SK-N-SH treated with all-trans-retinoic acid at 6 μM for 48 hours (cell line): ENCODE data around the gene DPP10.

Experiments
- ATAC-seq: fragments of 200-7000 bp; cut with Tn5 transposase; 3 replicates; pipeline ENCODE4 v1.9.1; 2020; ENCODE audit warnings: mild to moderate bottlenecking, moderate library complexity
- ARNTL ChIP-seq: fragments of 450-650 bp; formaldehyde crosslinking; IDR thresholded peaks from 2 replicates; pipeline ENCODE4 v1.5.0; 2020; ENCODE audit warnings: low read depth, mild to moderate bottlenecking, moderate library complexity, borderline replicate concordance
- BACH2 ChIP-seq: fragments of 250-450 bp; sonication (Bioruptor Pico); IDR thresholded peaks from 2 replicates; pipeline ENCODE4 v1.9.0; 2021; ENCODE audit warnings: mild to moderate bottlenecking, borderline replicate concordance
- CREB5 ChIP-seq: fragments of 250-450 bp; sonication (Bioruptor Pico); IDR thresholded peaks from 2 replicates; pipeline ENCODE4 v1.5.1; 2020; ENCODE audit warnings: low read depth, mild to moderate bottlenecking, moderate library complexity
- CSDC2 ChIP-seq: fragments of 250-450 bp; sonication (Bioruptor Pico); IDR thresholded peaks from 2 replicates; pipeline ENCODE4 v1.5.0; 2020; ENCODE audit warnings: mild to moderate bottlenecking, moderate library complexity
- ESRRG ChIP-seq: fragments of 250-450 bp; sonication (Bioruptor Pico); IDR thresholded peaks from 2 replicates; pipeline ENCODE4 v1.6.1; 2021; ENCODE audit warnings: mild to moderate bottlenecking
- GLIS3 ChIP-seq: fragments of 250-450 bp; sonication (Bioruptor Pico); IDR thresholded peaks from 2 replicates; pipeline ENCODE4 v1.5.0; 2020; ENCODE audit warnings: mild to moderate bottlenecking, moderate library complexity
- ISL1 ChIP-seq: fragments of 250-450 bp; sonication (Bioruptor Pico); IDR thresholded peaks from 2 replicates; pipeline ENCODE4 v2.1.2; 2022; ENCODE audit warnings: mild to moderate bottlenecking, moderate library complexity
- OSR1 ChIP-seq: fragments of 250-450 bp; sonication (Bioruptor Pico); IDR thresholded peaks from 2 replicates; pipeline ENCODE4 v1.8.0; 2022; ENCODE audit warnings: moderate library complexity, mild to moderate bottlenecking, inconsistent platforms
- POU6F1 ChIP-seq: fragments of 250-450 bp; sonication (Bioruptor Pico); IDR thresholded peaks from 2 replicates; pipeline ENCODE4 v1.8.0; 2021; ENCODE audit warnings: low read depth, mild to moderate bottlenecking, moderate library complexity, borderline replicate concordance
- PPARA ChIP-seq: fragments of 250-450 bp; sonication (Bioruptor Pico); IDR thresholded peaks from 2 replicates; pipeline ENCODE4 v1.5.0; 2020; ENCODE audit warnings: mild to moderate bottlenecking, borderline replicate concordance
- RARB ChIP-seq: fragments of 250-450 bp; sonication (Bioruptor Pico); IDR thresholded peaks from 2 replicates; pipeline ENCODE4 v1.8.0; 2021; ENCODE audit warnings: mild to moderate bottlenecking, moderate library complexity
- SNAI2 ChIP-seq: fragments of 250-450 bp; sonication (Bioruptor Pico); IDR thresholded peaks from 2 replicates; pipeline ENCODE4 v1.5.0; 2020; ENCODE audit warnings: mild to moderate bottlenecking, moderate library complexity
- TCF4 ChIP-seq: fragments of 250-450 bp; sonication (Bioruptor Pico); IDR thresholded peaks from 2 replicates; pipeline ENCODE4 v1.8.0; 2021; ENCODE audit warnings: mild to moderate bottlenecking, moderate library complexity, borderline replicate concordance
- ZC3H10 ChIP-seq: fragments of 250-450 bp; sonication (Bioruptor Pico); IDR thresholded peaks from 2 replicates; pipeline ENCODE4 v1.5.1; 2021; ENCODE audit warnings: mild to moderate bottlenecking, moderate library complexity
- ZFP3 ChIP-seq: fragments of 250-450 bp; sonication (Bioruptor Pico); IDR thresholded peaks from 2 replicates; pipeline ENCODE4 v1.5.0; 2020; ENCODE audit warnings: mild to moderate bottlenecking, moderate library complexity
- ZFP30 ChIP-seq: fragments of 450-650 bp; formaldehyde crosslinking; IDR thresholded peaks from 2 replicates; pipeline ENCODE4 v1.5.0; 2022; ENCODE audit warnings: mild to moderate bottlenecking, moderate library complexity
- ZNF565 ChIP-seq: fragments of 450-650 bp; formaldehyde crosslinking; conservative IDR thresholded peaks from 2 replicates; pipeline ENCODE4 v1.5.0; 2020; ENCODE audit warnings: low read depth, mild to moderate bottlenecking, moderate library complexity
- ZNF70 ChIP-seq: fragments of 450-650 bp; formaldehyde crosslinking; IDR thresholded peaks from 2 replicates; pipeline ENCODE4 v1.5.0; 2020; ENCODE audit warnings: mild to moderate bottlenecking, moderate library complexity
- ZNF8 ChIP-seq: fragments of 450-650 bp; formaldehyde crosslinking; IDR thresholded peaks from 2 replicates; pipeline ENCODE4 v1.5.0; 2020; ENCODE audit warnings: mild to moderate bottlenecking, moderate library complexity
- TF ChIP-seq, protein P1 (sequence below): fragments of 250-450 bp; sonication (Bioruptor Pico); IDR thresholded peaks from 2 replicates; pipeline ENCODE4 v1.8.0; 2020; ENCODE audit warnings: mild to moderate bottlenecking, moderate library complexity, borderline replicate concordance
- TF ChIP-seq, protein P2 (sequence below): fragments of 250-450 bp; sonication (Bioruptor Pico); IDR thresholded peaks from 2 replicates; pipeline ENCODE4 v1.5.1; 2021; ENCODE audit warnings: mild to moderate bottlenecking, moderate library complexity

The DPP10 gene

GRCh38 chr2:115569547-115569946, 1127.1 kb downstream of the DPP10 start:
- no peak for TF ChIP-seq POU6F1 (CRISPR knock-in tag)
- TF ChIP-seq CREB5 (CRISPR knock-in tag), result no peak
- TF ChIP-seq, protein P1, sequence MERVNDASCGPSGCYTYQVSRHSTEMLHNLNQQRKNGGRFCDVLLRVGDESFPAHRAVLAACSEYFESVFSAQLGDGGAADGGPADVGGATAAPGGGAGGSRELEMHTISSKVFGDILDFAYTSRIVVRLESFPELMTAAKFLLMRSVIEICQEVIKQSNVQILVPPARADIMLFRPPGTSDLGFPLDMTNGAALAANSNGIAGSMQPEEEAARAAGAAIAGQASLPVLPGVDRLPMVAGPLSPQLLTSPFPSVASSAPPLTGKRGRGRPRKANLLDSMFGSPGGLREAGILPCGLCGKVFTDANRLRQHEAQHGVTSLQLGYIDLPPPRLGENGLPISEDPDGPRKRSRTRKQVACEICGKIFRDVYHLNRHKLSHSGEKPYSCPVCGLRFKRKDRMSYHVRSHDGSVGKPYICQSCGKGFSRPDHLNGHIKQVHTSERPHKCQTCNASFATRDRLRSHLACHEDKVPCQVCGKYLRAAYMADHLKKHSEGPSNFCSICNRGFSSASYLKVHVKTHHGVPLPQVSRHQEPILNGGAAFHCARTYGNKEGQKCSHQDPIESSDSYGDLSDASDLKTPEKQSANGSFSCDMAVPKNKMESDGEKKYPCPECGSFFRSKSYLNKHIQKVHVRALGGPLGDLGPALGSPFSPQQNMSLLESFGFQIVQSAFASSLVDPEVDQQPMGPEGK (CRISPR knock-in tag), result no peak
- no peak for TF ChIP-seq ZNF8 (CRISPR knock-in tag)
- no peak for TF ChIP-seq BACH2 (CRISPR knock-in tag)
- TF ChIP-seq ZFP30 (CRISPR knock-in tag), result no peak
- no peak for TF ChIP-seq TCF4 (CRISPR knock-in tag)
- no peak for TF ChIP-seq OSR1
- TF ChIP-seq ESRRG, result no peak
- TF ChIP-seq GLIS3 (CRISPR knock-in tag), result no peak
- no peak for TF ChIP-seq RARB
- TF ChIP-seq ZC3H10, result no peak
- TF ChIP-seq ARNTL (CRISPR knock-in tag), result no peak
- no peak for TF ChIP-seq ZNF70 (CRISPR knock-in tag)
- TF ChIP-seq ZFP3, result no peak
- no peak for TF ChIP-seq SNAI2 (CRISPR knock-in tag)
- no peak for ATAC-seq

DNA sequence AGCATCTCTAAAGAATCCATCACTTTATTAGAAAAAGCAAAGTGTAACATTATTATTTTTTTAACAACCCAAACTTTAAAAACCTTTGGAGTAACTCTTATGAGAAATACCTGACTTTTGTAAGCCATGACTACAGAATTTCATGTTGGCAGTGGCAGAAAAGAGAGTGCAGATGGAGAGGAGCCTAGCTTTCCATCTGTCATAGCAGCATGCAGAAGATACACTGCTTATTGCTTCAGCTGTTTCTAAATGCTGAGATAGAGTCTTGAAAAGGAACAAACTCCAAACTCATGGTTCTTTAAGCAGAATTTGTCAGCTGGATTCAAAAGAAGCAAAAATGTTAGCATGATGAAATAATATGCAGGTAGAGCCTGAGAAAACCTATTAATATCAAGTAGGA, 1130.3 kb downstream of the DPP10 start:
- TF ChIP-seq ZNF8 (CRISPR knock-in tag), result no peak
- no peak for TF ChIP-seq ZNF565 (CRISPR knock-in tag)
- no peak for ATAC-seq

- TF ChIP-seq ZNF565 (CRISPR knock-in tag) (no peak), ZC3H10 (no peak), BACH2 (CRISPR knock-in tag) (no peak), ZFP30 (CRISPR knock-in tag) (no peak), ZNF70 (CRISPR knock-in tag) (no peak), SNAI2 (CRISPR knock-in tag) (no peak), POU6F1 (CRISPR knock-in tag) (no peak), ZNF8 (CRISPR knock-in tag) (no peak)
- TF ChIP-seq, protein P2, sequence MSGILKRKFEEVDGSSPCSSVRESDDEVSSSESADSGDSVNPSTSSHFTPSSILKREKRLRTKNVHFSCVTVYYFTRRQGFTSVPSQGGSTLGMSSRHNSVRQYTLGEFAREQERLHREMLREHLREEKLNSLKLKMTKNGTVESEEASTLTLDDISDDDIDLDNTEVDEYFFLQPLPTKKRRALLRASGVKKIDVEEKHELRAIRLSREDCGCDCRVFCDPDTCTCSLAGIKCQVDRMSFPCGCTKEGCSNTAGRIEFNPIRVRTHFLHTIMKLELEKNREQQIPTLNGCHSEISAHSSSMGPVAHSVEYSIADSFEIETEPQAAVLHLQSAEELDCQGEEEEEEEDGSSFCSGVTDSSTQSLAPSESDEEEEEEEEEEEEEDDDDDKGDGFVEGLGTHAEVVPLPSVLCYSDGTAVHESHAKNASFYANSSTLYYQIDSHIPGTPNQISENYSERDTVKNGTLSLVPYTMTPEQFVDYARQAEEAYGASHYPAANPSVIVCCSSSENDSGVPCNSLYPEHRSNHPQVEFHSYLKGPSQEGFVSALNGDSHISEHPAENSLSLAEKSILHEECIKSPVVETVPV (CRISPR knock-in tag), result no peak
- no peak for ATAC-seq
Measured at GRCh38 chr2:115573756-115574155, 1131.3 kb downstream of the DPP10 start.

- TF ChIP-seq PPARA (CRISPR knock-in tag), result no peak
- no peak for TF ChIP-seq ISL1 (CRISPR knock-in tag)
- no peak for TF ChIP-seq ZC3H10
- TF ChIP-seq GLIS3 (CRISPR knock-in tag), result no peak
- TF ChIP-seq ZFP30 (CRISPR knock-in tag), result no peak
- TF ChIP-seq ZNF70 (CRISPR knock-in tag), result no peak
- TF ChIP-seq ARNTL (CRISPR knock-in tag), result no peak
- TF ChIP-seq ESRRG, result no peak
- no peak for TF ChIP-seq TCF4 (CRISPR knock-in tag)
- TF ChIP-seq, protein P1 (CRISPR knock-in tag), result no peak
- no peak for TF ChIP-seq CSDC2 (CRISPR knock-in tag)
- TF ChIP-seq ZFP3, result no peak
- no peak for TF ChIP-seq RARB
- ATAC-seq, result no peak
Measured at GRCh38 chr2:115574667-115575066, 1132.2 kb downstream of the DPP10 start.
